NCI-H460 (cell line): ENCODE data around the gene NDUFC1. TPM values are rescaled to one million over a fixed set of nuclear protein-coding genes. Genes with fewer than 3 reads are reported as not detected.
"Not testable (repeated sequence)": the region's sequence is repeated elsewhere in the genome, so short reads cannot be mapped to it uniquely, and the experiment has no call there.

Experiments used
- DNase-seq: peaks from one replicate; pipeline ENCODE4 v3.0.0-alpha.2; 2016; ENCODE audit warnings: low read depth; ENCODE audit errors: extremely low read depth
- polyA plus RNA-seq: library from polyadenylated mRNA; depleted of rRNA; stranded (reverse); fragments of >200 nt; gene quantifications from 2 replicates; pipeline ENCODE4 v1.2.3, GENCODE V29; 2014; cell fraction: nucleus; rRNA removed
- total RNA-seq: library from RNA; depleted of rRNA; stranded (reverse); fragments of >200 nt; shearing (Covaris generic); gene quantifications from 2 replicates; pipeline ENCODE4 v1.2.3, GENCODE V29; 2014; rRNA removed

The NDUFC1 gene
- 156 and 178 TPM in 2 replicates for total RNA-seq
- polyA plus RNA-seq = 36.5 and 47.5 TPM in 2 replicates

DNA sequence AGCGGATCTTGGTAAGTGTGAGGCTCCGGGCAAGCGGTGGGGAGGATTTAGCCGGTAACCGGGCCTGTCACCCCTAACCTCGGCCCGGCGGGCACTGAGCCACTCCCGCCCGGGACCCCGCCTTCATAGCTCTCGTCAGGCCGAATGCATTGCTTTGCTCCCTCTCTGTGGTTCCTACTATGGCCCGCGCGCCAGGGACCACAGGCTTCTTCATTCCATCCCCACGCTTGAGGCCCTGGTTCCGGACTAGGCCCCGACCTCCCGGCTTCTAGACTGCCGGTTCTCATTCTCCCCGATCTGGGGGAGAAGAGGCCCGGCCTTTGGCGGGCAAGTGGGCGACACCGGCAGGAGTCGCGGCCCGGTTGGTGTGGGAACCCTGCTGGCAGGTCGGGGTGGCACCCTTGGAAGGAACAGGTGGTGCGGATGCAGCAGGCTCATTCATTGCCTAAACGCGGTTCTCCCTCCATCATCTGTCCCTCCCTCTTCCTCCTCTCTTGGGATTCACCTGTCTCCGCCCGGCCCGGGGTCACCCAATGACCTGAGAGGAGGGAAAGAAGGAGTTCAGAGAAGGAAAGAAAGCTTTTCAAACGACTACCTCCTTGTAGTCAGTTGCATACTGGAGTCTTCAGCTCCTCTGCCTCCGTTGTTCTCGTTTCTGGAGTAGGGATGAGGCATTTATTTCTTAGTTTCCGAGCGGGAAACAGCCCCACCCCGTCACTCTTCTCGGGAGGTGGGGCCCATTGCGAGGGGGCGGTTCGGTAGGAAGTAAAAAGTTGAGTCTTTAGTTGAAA lies at the start of gene NDUFC1:
NDUFC1 (minus strand) TSS at position 657 of the 791 bp plus-strand sequence. CDS start 6,679 bp downstream, outside the sequence.
- DNase-seq = no peak

- DNase-seq = no peak
Measured at GRCh38 chr4:139337612-139338011, 35.3 kb upstream of the NDUFC1 start.

- DNase-seq = no peak
Measured at GRCh38 chr4:139333046-139333445, 30.8 kb upstream of the NDUFC1 start.

GRCh38 chr4:139331185-139331584 lies 28.9 kb upstream of the NDUFC1 start:
- no peak for DNase-seq

DNA sequence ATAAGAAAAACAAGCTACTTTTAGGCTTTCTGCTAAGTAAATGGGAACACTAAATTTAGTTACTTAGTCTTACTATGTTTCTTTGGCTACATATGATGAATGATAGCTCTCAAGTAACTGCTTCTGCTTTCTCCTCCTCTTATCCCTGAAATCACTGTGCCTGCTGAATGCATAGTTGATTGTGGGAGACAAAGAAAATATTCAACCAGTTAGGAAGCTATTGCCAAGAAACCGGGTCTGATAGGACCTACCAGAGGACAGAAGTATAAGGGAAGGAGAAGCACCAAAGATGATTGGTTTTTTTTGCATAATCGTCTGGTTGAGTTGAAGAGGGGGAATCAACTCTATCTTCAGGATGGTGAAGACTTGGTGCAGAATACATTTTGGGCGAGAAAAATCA lies 28.0 kb upstream of the NDUFC1 start:
- no peak for DNase-seq

DNA sequence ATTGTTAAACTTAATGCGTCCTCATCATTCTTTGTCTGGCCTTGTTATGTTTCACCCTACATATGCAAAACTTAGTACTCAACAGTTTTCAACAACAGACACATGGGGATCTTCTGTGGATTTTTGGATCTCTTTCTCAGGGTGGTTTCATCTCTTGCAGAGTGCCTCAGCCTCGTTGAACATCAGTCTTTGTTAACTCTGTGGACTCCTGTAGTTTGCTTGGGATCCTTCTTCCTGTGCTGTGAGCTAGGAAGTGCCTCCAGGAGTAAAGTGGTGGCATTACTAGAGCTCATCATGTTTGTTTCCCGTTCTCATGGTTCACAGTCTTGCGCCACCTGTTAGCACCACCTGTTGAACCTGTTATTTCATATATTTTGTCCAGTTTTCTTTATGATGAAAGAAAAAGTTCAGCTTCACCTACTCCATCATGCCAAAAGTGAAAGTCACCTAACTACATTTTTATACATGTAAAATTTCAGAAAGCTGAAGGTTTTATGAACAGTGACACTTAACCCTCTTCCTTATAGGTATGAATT lies 27.5 kb upstream of the NDUFC1 start:
- DNase-seq = no peak

DNA sequence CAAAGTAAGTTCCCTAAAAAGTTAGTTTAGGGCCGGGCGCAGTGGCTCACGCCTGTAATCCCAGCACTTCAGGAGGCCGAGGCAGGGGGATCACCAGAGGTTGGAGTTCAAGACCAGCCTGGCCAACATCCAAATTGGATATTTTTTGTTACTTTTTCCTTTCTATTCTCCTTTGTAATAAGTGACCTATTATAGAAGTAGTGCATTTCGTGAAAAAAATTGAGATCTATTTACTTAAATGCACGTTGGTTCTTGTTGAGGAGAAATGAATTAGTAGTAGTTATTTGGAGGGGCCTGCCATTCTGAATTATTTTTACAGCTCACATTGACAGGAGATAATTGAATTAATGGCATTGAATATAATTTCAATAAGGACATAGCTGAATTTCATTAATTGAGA lies 22.3 kb upstream of the NDUFC1 start:
- DNase-seq = no peak

GRCh38 chr4:139322541-139322940 lies 20.3 kb upstream of the NDUFC1 start:
- not testable (repeated sequence) for DNase-seq

DNA sequence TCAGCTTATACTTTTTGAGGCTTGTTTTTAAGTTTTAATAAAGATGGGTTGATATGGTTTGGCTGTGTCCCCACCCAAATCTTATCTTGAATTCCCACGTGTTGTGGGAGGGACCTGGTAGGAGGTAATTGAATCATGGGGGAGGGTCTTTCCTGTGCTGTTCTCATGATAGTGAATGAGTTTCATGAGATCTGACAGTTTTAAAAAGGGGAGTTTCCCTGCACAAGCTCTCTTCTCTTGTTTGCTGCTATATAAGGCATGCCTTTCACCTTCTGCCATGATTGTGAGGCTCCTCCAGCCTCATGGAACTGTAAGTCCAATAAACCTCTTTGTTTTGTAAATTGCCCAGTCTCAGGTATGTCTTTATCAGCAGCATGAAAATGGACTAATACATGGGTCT lies 19.8 kb upstream of the NDUFC1 start:
- DNase-seq = not testable (repeated sequence)

DNA sequence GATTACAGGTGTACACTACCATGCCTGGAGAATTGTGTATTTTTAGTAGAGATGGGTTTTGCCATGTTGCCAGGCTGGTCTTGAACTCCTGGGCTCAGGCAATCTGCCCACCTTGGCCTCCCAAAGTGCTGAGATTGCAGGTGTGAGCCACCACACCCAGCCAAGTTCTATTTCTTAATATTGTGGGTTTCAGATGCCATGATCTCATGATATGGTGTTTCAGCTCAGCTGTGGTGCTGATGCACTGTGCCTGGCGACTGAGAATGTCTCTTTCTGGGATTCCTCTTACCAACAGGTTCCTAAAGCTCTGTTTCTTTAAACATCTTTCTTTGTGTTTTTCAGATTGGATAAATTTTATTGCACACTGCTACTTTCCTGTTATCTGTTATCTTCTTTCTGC lies 17.3 kb upstream of the NDUFC1 start:
- DNase-seq = no peak

GRCh38 chr4:139317635-139318034 lies 15.4 kb upstream of the NDUFC1 start:
- DNase-seq = no peak

DNA sequence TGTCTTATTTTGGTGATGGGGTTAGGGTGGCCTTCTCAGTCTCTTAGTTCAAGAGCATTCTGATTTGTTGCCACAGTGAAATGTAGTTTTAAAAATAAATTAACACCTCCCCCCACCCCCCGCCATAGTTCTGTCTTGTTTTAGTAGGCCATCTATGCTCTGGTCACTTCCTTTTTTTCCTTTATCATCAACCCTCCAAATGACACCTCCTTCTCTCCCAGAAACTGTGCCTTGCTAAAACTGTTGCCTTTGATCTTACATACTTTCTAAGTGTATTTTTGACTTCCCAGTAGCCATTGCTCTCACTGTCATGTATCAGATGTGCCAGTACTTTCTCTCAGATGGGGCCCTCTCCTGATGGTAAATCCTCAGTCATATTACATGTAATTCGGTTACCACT lies 14.5 kb upstream of the NDUFC1 start:
- DNase-seq = no peak

- DNase-seq = no peak
Measured at GRCh38 chr4:139315221-139315675, 13.0 kb upstream of the NDUFC1 start.

- DNase-seq = no peak
Measured at GRCh38 chr4:139314047-139314800, 11.9 kb upstream of the NDUFC1 start.

DNA sequence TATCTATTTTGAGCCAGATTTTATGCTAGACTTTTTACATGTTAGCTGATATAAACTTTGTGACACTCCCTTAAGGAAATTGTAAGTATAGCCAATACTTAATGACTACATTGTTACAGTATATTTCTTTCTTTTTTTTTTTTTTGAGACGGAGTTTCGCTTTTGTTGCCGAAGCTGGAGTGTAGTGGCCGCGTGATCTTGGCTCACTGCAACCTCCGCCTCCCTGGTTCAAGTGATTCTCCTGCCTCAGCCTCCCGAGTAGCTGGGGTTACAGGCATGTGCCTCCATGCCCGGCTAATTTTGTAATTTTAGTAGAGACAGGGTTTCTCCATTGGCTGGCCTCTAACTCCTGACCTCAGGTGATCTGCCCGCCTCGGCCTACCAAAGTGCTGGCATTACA lies 11.1 kb upstream of the NDUFC1 start:
- DNase-seq = not testable (repeated sequence)

- no peak for DNase-seq
Measured at GRCh38 chr4:139312552-139313332, 10.5 kb upstream of the NDUFC1 start.

GRCh38 chr4:139311909-139312308 lies 9.6 kb upstream of the NDUFC1 start:
- no peak for DNase-seq

- no peak for DNase-seq
Measured at GRCh38 chr4:139304920-139305319, 2.6 kb upstream of the NDUFC1 start.

DNA sequence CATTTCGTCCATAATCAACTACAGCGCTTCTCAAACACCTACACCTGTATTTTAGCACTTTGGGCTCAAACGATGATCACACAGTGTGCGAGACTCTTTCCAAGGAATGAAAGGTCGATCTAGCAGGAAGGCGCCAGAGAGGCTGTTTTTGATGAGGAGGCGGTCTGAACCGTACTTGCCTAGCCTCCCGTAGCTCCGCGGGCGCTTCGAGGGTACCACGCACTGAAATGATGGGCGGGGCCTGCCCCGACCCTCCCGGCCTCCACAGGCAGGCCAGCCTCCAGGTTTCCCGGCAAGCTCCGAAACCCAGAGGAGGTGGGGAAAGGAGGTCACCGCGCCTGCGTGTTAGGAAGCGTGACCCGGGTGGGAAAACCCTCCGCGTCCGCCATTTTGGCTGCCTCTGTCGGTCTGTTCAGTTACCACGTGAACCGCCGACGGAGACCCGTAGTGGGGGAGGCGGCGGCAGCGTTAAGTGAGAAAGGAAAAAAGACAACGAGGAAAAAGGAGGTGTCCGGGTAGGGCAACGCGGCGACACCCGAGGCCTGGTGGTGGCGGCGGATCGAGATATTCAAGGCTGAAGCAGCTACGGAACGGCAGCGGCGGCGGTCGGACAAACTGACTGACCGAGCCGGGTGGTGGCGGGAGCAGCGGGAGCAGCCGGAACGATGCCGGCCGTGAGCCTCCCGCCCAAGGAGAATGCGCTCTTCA lies 1.0 kb downstream of the NDUFC1 start, which contains the start of gene NAA15:
NAA15 (plus strand) TSS at position 393 of the 708 bp plus-strand sequence; CDS start at position 666, 273 bp downstream.
- DNase-seq = peak; percentile 93
